WTC11 (cell line): ENCODE data around the gene CD2AP.

Source experiments
- CTCF ChIP-seq: fragments of 200-600 bp; IDR thresholded peaks from 2 replicates; pipeline ENCODE4 v1.8.0; 2022; ENCODE audit warnings: antibody characterized with exemption
- TF ChIP-seq, protein P1 (sequence below): fragments of 250-450 bp; sonication (Bioruptor Pico); IDR thresholded peaks from 2 replicates; pipeline ENCODE4 v2.1.2; 2022; ENCODE audit warnings: mild to moderate bottlenecking, moderate library complexity

DNA sequence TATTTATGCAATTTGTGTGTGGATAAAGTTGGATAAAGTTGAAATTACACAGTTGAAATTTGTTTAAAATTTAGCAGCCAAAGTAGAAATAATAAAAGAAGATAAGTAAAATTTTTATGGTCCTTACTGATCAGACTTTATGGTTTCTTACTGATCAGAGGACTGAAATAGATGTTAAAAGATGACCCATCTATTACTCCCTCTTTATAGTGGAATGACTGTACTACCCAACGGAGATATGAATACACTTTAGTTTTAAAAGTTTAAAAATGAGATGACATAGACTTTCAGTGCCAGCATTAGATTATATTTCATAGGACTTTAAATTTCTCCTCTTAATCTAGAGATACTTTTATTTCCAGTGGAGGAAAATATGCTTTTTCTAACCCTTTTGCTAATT lies 121.9 kb downstream of the CD2AP start:
- TF ChIP-seq, protein P1, sequence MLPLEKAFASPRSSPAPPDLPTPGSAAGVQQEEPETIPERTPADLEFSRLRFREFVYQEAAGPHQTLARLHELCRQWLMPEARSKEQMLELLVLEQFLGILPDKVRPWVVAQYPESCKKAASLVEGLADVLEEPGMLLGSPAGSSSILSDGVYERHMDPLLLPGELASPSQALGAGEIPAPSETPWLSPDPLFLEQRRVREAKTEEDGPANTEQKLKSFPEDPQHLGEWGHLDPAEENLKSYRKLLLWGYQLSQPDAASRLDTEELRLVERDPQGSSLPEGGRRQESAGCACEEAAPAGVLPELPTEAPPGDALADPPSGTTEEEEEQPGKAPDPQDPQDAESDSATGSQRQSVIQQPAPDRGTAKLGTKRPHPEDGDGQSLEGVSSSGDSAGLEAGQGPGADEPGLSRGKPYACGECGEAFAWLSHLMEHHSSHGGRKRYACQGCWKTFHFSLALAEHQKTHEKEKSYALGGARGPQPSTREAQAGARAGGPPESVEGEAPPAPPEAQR (CRISPR knock-in tag) = no peak
- TF ChIP-seq CTCF = no peak
